ENCODE results near the gene TNFRSF8. TPM values are rescaled to one million over a fixed set of nuclear protein-coding genes. Genes with fewer than 3 reads are reported as not detected.
"Not testable (repeated sequence)": the region's sequence is repeated elsewhere in the genome, so short reads cannot be mapped to it uniquely, and the experiment has no call there.

Gene TNFRSF8
- total and polyA plus RNA-seq, 9 donors: 0.17 to 10.9 (median 0.45) TPM

GRCh38 chr1:12099610-12100009 lies 36.5 kb downstream of the TNFRSF8 start:
- TF ChIP-seq, protein P1, sequence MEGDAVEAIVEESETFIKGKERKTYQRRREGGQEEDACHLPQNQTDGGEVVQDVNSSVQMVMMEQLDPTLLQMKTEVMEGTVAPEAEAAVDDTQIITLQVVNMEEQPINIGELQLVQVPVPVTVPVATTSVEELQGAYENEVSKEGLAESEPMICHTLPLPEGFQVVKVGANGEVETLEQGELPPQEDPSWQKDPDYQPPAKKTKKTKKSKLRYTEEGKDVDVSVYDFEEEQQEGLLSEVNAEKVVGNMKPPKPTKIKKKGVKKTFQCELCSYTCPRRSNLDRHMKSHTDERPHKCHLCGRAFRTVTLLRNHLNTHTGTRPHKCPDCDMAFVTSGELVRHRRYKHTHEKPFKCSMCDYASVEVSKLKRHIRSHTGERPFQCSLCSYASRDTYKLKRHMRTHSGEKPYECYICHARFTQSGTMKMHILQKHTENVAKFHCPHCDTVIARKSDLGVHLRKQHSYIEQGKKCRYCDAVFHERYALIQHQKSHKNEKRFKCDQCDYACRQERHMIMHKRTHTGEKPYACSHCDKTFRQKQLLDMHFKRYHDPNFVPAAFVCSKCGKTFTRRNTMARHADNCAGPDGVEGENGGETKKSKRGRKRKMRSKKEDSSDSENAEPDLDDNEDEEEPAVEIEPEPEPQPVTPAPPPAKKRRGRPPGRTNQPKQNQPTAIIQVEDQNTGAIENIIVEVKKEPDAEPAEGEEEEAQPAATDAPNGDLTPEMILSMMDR (IDR thresholded peaks at IDR 0.05): no peak
- no peak for TF ChIP-seq EP300 (IDR thresholded peaks at IDR 0.05)
- no peak for TF ChIP-seq POLR2A (IDR thresholded peaks at IDR 0.05)
- Histone ChIP-seq H3K4me1 (ENCODE audit: insufficient read depth) (no peaks in the 10 kb centered on the region), H3K4me3 (no peak overlapping the region), H3K27me3 (no peaks in the 10 kb centered on the region), H3K36me3 (no peaks in the 10 kb centered on the region), H3K27ac (no peak overlapping the region), H3K9me3 (no peaks in the 10 kb centered on the region)
- no peak for DNase-seq
- intact Hi-C loops (cut with DNase I): loop anchor here in 1 of 4 donors (10.0 kb wide), 1 partner anchor 245 kb away; the partner anchor contains the start of gene NPPB
- 86 to 91% (median 91%) methylated on average over 7 of the region's 7 CpGs for WGBS, 3 donors

DNA sequence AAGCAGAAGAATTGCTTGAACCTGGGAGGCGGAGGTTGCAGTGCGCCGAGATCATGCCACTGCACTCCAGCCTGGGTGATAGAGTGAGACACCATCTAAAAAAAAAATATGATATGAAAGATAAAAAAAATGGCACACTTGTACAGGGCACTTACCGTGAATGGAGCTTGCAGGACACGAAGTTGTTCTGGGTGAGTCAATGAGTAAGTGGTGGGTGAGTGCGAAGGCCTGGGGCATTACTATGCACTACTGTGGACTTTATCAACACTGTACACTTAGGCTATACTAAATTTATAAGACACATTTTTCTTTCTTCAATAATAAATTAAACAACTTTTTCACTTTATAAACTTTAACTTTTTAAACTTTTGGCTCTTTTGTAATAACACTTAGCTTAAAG lies 37.0 kb downstream of the TNFRSF8 start:
- no peak for DNase-seq
- H3K27ac ChIP-seq: no peak overlapping the region

GRCh38 chr1:12101120-12101519 lies 38.0 kb downstream of the TNFRSF8 start:
- H3K9me3 ChIP-seq; H3K27me3 ChIP-seq; intact Hi-C loops (cut with DNase I); H3K36me3 ChIP-seq; H3K27ac ChIP-seq; H3K4me1 ChIP-seq (ENCODE audit: insufficient read depth); DNase-seq; H3K4me3 ChIP-seq: not testable (repeated sequence)
- WGBS, 3 donors: 87 to 93% (median 88%) methylated on average over 3 of the region's 3 CpGs

More for the DNA sequence above, 37.0 kb downstream of the TNFRSF8 start:
- WGBS, 3 donors: 89 to 92% (median 90%) methylated on average over 6 of the region's 6 CpGs
- Histone ChIP-seq H3K4me1 (ENCODE audit: insufficient read depth) (no peaks in the 10 kb centered on the region), H3K36me3 (no peaks in the 10 kb centered on the region), H3K9me3 (no peaks in the 10 kb centered on the region), H3K27me3 (no peaks in the 10 kb centered on the region), H3K4me3 (no peak overlapping the region)
- intact Hi-C loops (cut with DNase I): no loop called here
- TF ChIP-seq EP300 (IDR thresholded peaks at IDR 0.05) (no peak), POLR2A (IDR thresholded peaks at IDR 0.05) (no peak)
- TF ChIP-seq, protein P1 (IDR thresholded peaks at IDR 0.05): no peak

DNA sequence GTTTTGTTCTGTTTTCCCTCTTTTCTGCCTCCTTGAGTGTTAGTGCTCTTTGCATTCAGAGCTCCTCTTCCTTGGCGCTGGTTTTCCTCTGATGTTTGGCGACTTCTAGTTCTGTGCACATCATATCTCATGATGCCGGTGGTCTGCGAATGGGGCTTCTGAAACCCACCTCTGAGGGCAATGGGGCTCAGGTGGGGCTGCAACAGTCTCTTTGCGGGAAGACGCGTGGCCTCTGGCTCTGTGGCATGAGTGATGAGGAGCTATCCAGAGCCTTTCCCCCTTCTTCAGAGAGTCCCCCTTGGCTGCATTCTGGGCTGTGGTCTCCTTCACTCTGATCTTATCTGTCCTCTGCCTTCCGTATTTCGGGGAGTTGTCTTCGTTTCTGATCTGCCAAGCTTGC lies 39.0 kb downstream of the TNFRSF8 start:
- intact Hi-C loops (cut with DNase I): no loop called here
- H3K9me3 ChIP-seq: no peaks in the 10 kb centered on the region
- 92 to 94% (median 93%) methylated on average over 10 of the region's 10 CpGs for WGBS, 3 donors
- TF ChIP-seq POLR2A (IDR thresholded peaks at IDR 0.05): no peak
- TF ChIP-seq, protein P1 (IDR thresholded peaks at IDR 0.05): no peak
- no peak for TF ChIP-seq EP300 (IDR thresholded peaks at IDR 0.05)
- no peak overlapping the region for H3K4me3 ChIP-seq
- DNase-seq: no peak
- H3K27ac ChIP-seq: no peak overlapping the region
- H3K36me3 ChIP-seq: no peaks in the 10 kb centered on the region
- no peaks in the 10 kb centered on the region for H3K4me1 ChIP-seq (ENCODE audit: insufficient read depth)
- no peaks in the 10 kb centered on the region for H3K27me3 ChIP-seq

DNA sequence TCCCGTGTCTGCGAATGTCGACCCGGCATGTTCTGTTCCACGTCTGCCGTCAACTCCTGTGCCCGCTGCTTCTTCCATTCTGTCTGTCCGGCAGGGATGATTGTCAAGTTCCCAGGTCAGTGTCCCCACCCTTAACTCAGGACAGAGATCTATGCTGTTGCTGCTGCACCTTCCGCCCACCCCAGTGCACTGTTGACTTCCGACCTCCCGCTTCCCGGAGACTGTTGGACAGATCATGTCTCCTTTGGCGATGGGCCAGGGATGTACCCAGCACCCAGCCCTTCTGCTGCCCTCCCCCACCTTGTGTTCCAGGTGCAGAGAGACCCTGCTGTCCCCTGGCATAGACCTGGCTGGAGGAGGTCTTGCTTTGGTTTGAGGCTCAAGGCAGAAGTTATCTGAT lies 41.3 kb downstream of the TNFRSF8 start:
- no peak overlapping the region for H3K27ac ChIP-seq
- no peaks in the 10 kb centered on the region for H3K36me3 ChIP-seq
- intact Hi-C loops (cut with DNase I): no loop called here
- no peak overlapping the region for H3K4me3 ChIP-seq
- H3K9me3 ChIP-seq: no peaks in the 10 kb centered on the region
- H3K4me1 ChIP-seq (ENCODE audit: insufficient read depth): no peaks in the 10 kb centered on the region
- no peaks in the 10 kb centered on the region for H3K27me3 ChIP-seq
- 62 to 68% (median 66%) methylated on average over 13 of the region's 13 CpGs for WGBS, 3 donors
- no peak for DNase-seq
- TF ChIP-seq, protein P1 (IDR thresholded peaks at IDR 0.05): no peak
- TF ChIP-seq EP300 (IDR thresholded peaks at IDR 0.05) (no peak), POLR2A (IDR thresholded peaks at IDR 0.05) (no peak)
